ENCODE measurements around the gene PSMD13. TPM values are rescaled to one million over a fixed set of nuclear protein-coding genes. Genes with fewer than 3 reads are reported as not detected.

Gene PSMD13
- total and polyA plus RNA-seq, 2 experiments from 2014 or later, result 91.8 to 146 TPM

GRCh38 chr11:250740-251299, 14.0 kb downstream of the PSMD13 start:
- no peak overlapping the region for H3K27ac ChIP-seq
- no peak overlapping the region for H3K4me2 ChIP-seq
- H2AFZ ChIP-seq, result no peak overlapping the region
- H3K27me3 ChIP-seq, result no peaks in the 10 kb centered on the region
- H3K79me2 ChIP-seq, result no peaks in the 10 kb centered on the region
- DNase-seq (ENCODE audit: low spot score), result peak; percentile 67
- no peaks in the 10 kb centered on the region for H3K9me2 ChIP-seq (replicated peaks; ENCODE audit: insufficient read depth)
- no peaks in the 10 kb centered on the region for H3K36me3 ChIP-seq (replicated peaks; ENCODE audit: insufficient read depth, low read depth)
- 79% methylated on average over 10 of the region's 10 CpGs for WGBS (ENCODE audit: low lambda C conversion rate, missing lambda C conversion rate)
- TF ChIP-seq EZH2phosphoT487 (IDR thresholded peaks at IDR 0.05; ENCODE audit: low read depth, severe bottlenecking, unreplicated experiment), result no peak
- TF ChIP-seq EZH2 (IDR thresholded peaks at IDR 0.05; ENCODE audit: borderline replicate concordance), result no peak
- TF ChIP-seq CTCF (IDR thresholded peaks at IDR 0.05; ENCODE audit: poor library complexity), result peak; percentile 61
- no peaks in the 10 kb centered on the region for H3K4me1 ChIP-seq (ENCODE audit: insufficient read depth)
- no peak overlapping the region for H3K4me3 ChIP-seq
- no peaks in the 10 kb centered on the region for H3K9me3 ChIP-seq (ENCODE audit: low read depth)
- no peaks in the 10 kb centered on the region for H4K20me1 ChIP-seq (ENCODE audit: insufficient read depth, poor library complexity, severe bottlenecking)

GRCh38 chr11:251550-251949, 14.8 kb downstream of the PSMD13 start:
- no peak for DNase-seq (ENCODE audit: low spot score)
- no peaks in the 10 kb centered on the region for H3K36me3 ChIP-seq (replicated peaks; ENCODE audit: insufficient read depth, low read depth)
- H4K20me1 ChIP-seq (ENCODE audit: insufficient read depth, poor library complexity, severe bottlenecking), result no peaks in the 10 kb centered on the region
- 94% methylated on average over 10 of the region's 10 CpGs for WGBS (ENCODE audit: low lambda C conversion rate, missing lambda C conversion rate)
- H3K27ac ChIP-seq, result no peak overlapping the region
- H3K4me2 ChIP-seq, result no peak overlapping the region
- TF ChIP-seq CTCF (IDR thresholded peaks at IDR 0.05; ENCODE audit: poor library complexity), result no peak
- no peak for TF ChIP-seq EZH2 (IDR thresholded peaks at IDR 0.05; ENCODE audit: borderline replicate concordance)
- TF ChIP-seq EZH2phosphoT487 (IDR thresholded peaks at IDR 0.05; ENCODE audit: low read depth, severe bottlenecking, unreplicated experiment), result no peak
- no peaks in the 10 kb centered on the region for H3K27me3 ChIP-seq
- no peaks in the 10 kb centered on the region for H3K9me3 ChIP-seq (ENCODE audit: low read depth)
- no peaks in the 10 kb centered on the region for H3K4me1 ChIP-seq (ENCODE audit: insufficient read depth)
- no peaks in the 10 kb centered on the region for H3K79me2 ChIP-seq
- no peak overlapping the region for H2AFZ ChIP-seq
- no peaks in the 10 kb centered on the region for H3K9me2 ChIP-seq (replicated peaks; ENCODE audit: insufficient read depth)
- H3K4me3 ChIP-seq, result no peak overlapping the region

GRCh38 chr11:252666-253065, 15.9 kb downstream of the PSMD13 start:
- H3K9me3 ChIP-seq (ENCODE audit: low read depth), result no peaks in the 10 kb centered on the region
- no peaks in the 10 kb centered on the region for H3K9me2 ChIP-seq (replicated peaks; ENCODE audit: insufficient read depth)
- no peak for TF ChIP-seq CTCF (IDR thresholded peaks at IDR 0.05; ENCODE audit: poor library complexity)
- no peak for TF ChIP-seq EZH2phosphoT487 (IDR thresholded peaks at IDR 0.05; ENCODE audit: low read depth, severe bottlenecking, unreplicated experiment)
- TF ChIP-seq EZH2 (IDR thresholded peaks at IDR 0.05; ENCODE audit: borderline replicate concordance), result no peak
- H3K79me2 ChIP-seq, result no peaks in the 10 kb centered on the region
- no peak overlapping the region for H3K4me3 ChIP-seq
- 88% methylated on average over 8 of the region's 8 CpGs for whole genome bisulfite sequencing (ENCODE audit: low lambda C conversion rate, missing lambda C conversion rate)
- H3K27ac ChIP-seq, result no peak overlapping the region
- H4K20me1 ChIP-seq (ENCODE audit: insufficient read depth, poor library complexity, severe bottlenecking), result no peaks in the 10 kb centered on the region
- no peak overlapping the region for H2AFZ ChIP-seq
- DNase-seq (ENCODE audit: low spot score), result no peak
- no peak overlapping the region for H3K4me2 ChIP-seq
- no peaks in the 10 kb centered on the region for H3K36me3 ChIP-seq (replicated peaks; ENCODE audit: insufficient read depth, low read depth)
- no peaks in the 10 kb centered on the region for H3K4me1 ChIP-seq (ENCODE audit: insufficient read depth)
- no peaks in the 10 kb centered on the region for H3K27me3 ChIP-seq

Measured in hepatocyte (in vitro differentiated cells).